CD14-positive monocyte (primary cell): ENCODE data around the gene DCUN1D3. TPM values are rescaled to one million over a fixed set of nuclear protein-coding genes. Genes with fewer than 3 reads are reported as not detected.

Experiments
- DNase-seq, 3 donors: peaks; one replicate each; pipeline ENCODE4 v3.0.0-alpha.2; 2011 to 2022
- H2AFZ ChIP-seq: 2 replicates; pipeline ENCODE4 v1.6.0; 2012; ENCODE audit warnings: mild to moderate bottlenecking, low read depth, low read length, inconsistent platforms; ENCODE audit not compliant: insufficient read depth, poor library complexity, severe bottlenecking
- H3K27ac ChIP-seq, 2 donors: 1 replicate in 1 of 2; 2 replicates in 1 of 2; pipeline ENCODE4 v1.5.1; 2012 to 2013; ENCODE audit warnings: low read length in 2 of 2, control low read depth in 1 of 2, inconsistent platforms in 1 of 2, low read depth in 1 of 2, mild to moderate bottlenecking in 1 of 2
- H3K27me3 ChIP-seq, 2 donors: one replicate each; pipeline versions ENCODE4 v1.6.0 to v1.6.1; 2011 to 2013; ENCODE audit warnings: low read length in 2 of 2; ENCODE audit not compliant: control insufficient read depth in 2 of 2, insufficient read depth in 2 of 2
- H3K36me3 ChIP-seq, 2 donors: replicated peaks in 1 of 2; 1 replicate in 1 of 2; 2 replicates in 1 of 2; pipeline versions ENCODE4 v1.5.1 to v1.6.1; 2012 to 2013; ENCODE audit warnings: low read length in 2 of 2, control low read depth in 1 of 2, inconsistent platforms in 1 of 2, mild to moderate bottlenecking in 1 of 2; ENCODE audit not compliant: insufficient read depth in 2 of 2, control insufficient read depth in 1 of 2
- H3K4me1 ChIP-seq, 2 donors: 1 replicate in 1 of 2; 2 replicates in 1 of 2; pipeline versions ENCODE4 v1.5.1 to v1.6.1; 2012 to 2013; ENCODE audit warnings: low read length in 2 of 2, control low read depth in 1 of 2, inconsistent platforms in 1 of 2, mild to moderate bottlenecking in 1 of 2, moderate library complexity in 1 of 2; ENCODE audit not compliant: insufficient read depth in 2 of 2, control insufficient read depth in 1 of 2
- H3K4me2 ChIP-seq: replicated peaks from 2 replicates; pipeline ENCODE3; 2012; ENCODE audit warnings: low read length, moderate library complexity, mild to moderate bottlenecking; ENCODE audit not compliant: poor library complexity, severe bottlenecking; ENCODE audit errors: extremely low read depth
- H3K4me3 ChIP-seq, 3 experiments: fragments of 200-600 bp in 1 of 3; sonication (generic) in 1 of 3; replicated peaks in 1 of 3; 1 replicate in 2 of 3; 2 replicates in 1 of 3; pipeline ENCODE4 v1.5.1; 2011 to 2013; ENCODE audit warnings: low read length in 3 of 3, mild to moderate bottlenecking in 3 of 3, control low read depth in 2 of 3, low read depth in 2 of 3, inconsistent platforms in 1 of 3, moderate library complexity in 1 of 3
- H3K79me2 ChIP-seq: 2 replicates; pipeline ENCODE4 v1.6.0; 2012; ENCODE audit warnings: mild to moderate bottlenecking, control low read depth, inconsistent platforms, low read length, moderate library complexity; ENCODE audit not compliant: insufficient read depth
- H3K9ac ChIP-seq: 2 replicates; pipeline ENCODE4 v1.6.0; 2017; ENCODE audit warnings: low read length, mild to moderate bottlenecking; ENCODE audit not compliant: insufficient read depth, poor library complexity, severe bottlenecking
- H3K9me3 ChIP-seq, 2 donors: replicated peaks in 1 of 2; 1 replicate in 1 of 2; 2 replicates in 1 of 2; pipeline versions ENCODE4 v1.5.1 to v1.6.1; 2012 to 2013; ENCODE audit warnings: low read length in 2 of 2, control low read depth in 1 of 2; ENCODE audit not compliant: control insufficient read depth in 1 of 2, insufficient read depth in 1 of 2
- H4K20me1 ChIP-seq: 2 replicates; pipeline ENCODE4 v1.6.0; 2012; ENCODE audit warnings: mild to moderate bottlenecking, low read length, control low read depth, moderate library complexity; ENCODE audit not compliant: insufficient read depth
- H3K27ac Mint-ChIP-seq, 7 donors: one replicate each; pipeline ENCODE4 v1.8.0; 2020; ENCODE audit warnings: mild to moderate bottlenecking in 7 of 7, mixed read lengths in 7 of 7, moderate library complexity in 6 of 7, inconsistent platforms in 2 of 7
- H3K27me3 Mint-ChIP-seq, 3 donors: one replicate each; pipeline ENCODE4 v1.8.0; 2021 to 2022; ENCODE audit warnings: low read depth in 3 of 3, mild to moderate bottlenecking in 3 of 3, mixed read lengths in 3 of 3, moderate library complexity in 3 of 3, inconsistent platforms in 1 of 3
- H3K36me3 Mint-ChIP-seq, 2 donors: one replicate each; pipeline ENCODE4 v1.8.0; 2020; ENCODE audit warnings: mixed read lengths in 2 of 2, inconsistent platforms in 1 of 2, mild to moderate bottlenecking in 1 of 2
- H3K4me1 Mint-ChIP-seq: one replicate; pipeline ENCODE4 v1.8.0; 2020; ENCODE audit warnings: mild to moderate bottlenecking, mixed read lengths
- H3K4me3 Mint-ChIP-seq, 2 donors: one replicate each; pipeline ENCODE4 v1.8.0; 2020; ENCODE audit warnings: mild to moderate bottlenecking in 2 of 2, mixed read lengths in 2 of 2, moderate library complexity in 1 of 2
- H3K9me3 Mint-ChIP-seq, 7 donors: one replicate each; pipeline ENCODE4 v1.8.0; 2020 to 2022; ENCODE audit warnings: mixed read lengths in 7 of 7, mild to moderate bottlenecking in 6 of 7, moderate library complexity in 6 of 7, inconsistent platforms in 2 of 7
- WGBS: methylation state at CpG from one replicate; pipeline ENCODE4 v1.1.5; 2013; ENCODE audit warnings: missing lambda C conversion rate; ENCODE audit not compliant: insufficient coverage; 5-methylcytosine and 5-hydroxymethylcytosine counted together
- intact Hi-C, 2 donors: fragments of 100-400 bp; cut with micrococcal nuclease; formaldehyde crosslinking; loops; one replicate each; pipeline versions ENCODE4 v1.15.0 to v1.15.1; 2023
- polyA plus RNA-seq, 3 donors: library from polyadenylated mRNA; depleted of rRNA in 1 of 3; unstranded in 2 of 3; stranded (reverse) in 1 of 3; fragments of 300-500 nt in 2 of 3; fragments of >200 nt in 1 of 3; fragmentation: Illumina TruSeq in 2 of 3; gene quantifications; 1 replicate in 2 of 3; 2 replicates in 1 of 3; pipeline ENCODE4 v1.2.3, GENCODE V29; 2012 to 2021
- TF ChIP-seq, protein P1 (sequence below): fragments of 200-600 bp; IDR thresholded peaks from one replicate; pipeline ENCODE4 v1.8.0; 2022; ENCODE audit warnings: antibody characterized with exemption, mild to moderate bottlenecking

DCUN1D3 gene
- polyA plus RNA-seq, 3 donors: 1.0 to 3.4 (median 1.3) TPM

DNA sequence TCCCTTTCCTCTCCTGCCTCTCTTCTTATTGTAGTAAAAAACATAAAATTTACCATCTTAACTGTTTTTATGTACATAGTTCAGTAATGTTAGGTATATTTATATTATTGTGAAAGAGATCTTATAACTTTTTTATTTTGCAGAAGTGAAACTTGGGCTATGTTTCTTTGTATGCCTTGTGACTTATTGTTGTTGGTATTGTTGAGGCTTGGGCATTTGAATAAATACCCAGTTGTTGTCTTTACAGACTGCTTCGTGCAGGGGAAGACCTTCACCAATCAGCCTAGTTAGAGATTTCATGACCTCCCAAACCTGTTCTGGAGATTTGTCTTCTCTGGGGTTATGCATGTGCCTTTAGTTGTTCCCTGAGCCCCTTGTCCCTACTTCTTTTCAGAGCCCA, 61.9 kb downstream of the DCUN1D3 start:
- Mint-ChIP-seq H3K36me3 (peaks cover 47 to 52% of the 10 kb centered on the region in 2 donors), H3K4me3 (no peak overlapping the region)
- intact Hi-C loops: no loop called here

DNA sequence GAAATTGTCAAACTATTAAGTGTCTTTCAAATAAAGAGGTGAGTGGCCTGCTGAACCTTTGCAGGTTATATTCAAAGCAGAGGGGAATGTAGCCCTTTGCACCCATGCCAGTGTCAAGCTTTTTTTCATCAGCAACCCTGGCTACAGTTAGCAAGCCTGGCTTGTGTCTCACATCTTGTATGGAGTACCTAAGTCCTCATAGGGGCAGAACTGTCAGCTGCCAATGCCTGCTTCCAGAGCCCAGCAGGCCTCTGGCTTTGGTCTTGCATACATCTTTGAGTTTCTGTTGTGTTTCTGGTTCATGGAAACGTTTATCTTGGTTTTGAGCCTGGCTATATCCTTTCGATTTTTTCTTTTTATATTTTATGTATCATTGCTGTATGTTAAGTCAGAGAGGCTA, 67.1 kb downstream of the DCUN1D3 start:
- no peaks in the 10 kb centered on the region for H3K27me3 ChIP-seq
- no peak overlapping the region for H3K27ac ChIP-seq
- Mint-ChIP-seq H3K27ac (peak overlapping the region in 1 of 7 donors; percentile 10), H3K4me1 (peaks cover 2% of the 10 kb centered on the region), H3K36me3 (peaks cover 52 to 62% of the 10 kb centered on the region in 2 donors), H3K9me3 (peaks cover 0 to 10% (median 4%) of the 10 kb centered on the region in 7 donors), H3K27me3 (no peaks in the 10 kb centered on the region), H3K4me3 (no peak overlapping the region)
- DNase-seq: no peak
- intact Hi-C loops: no loop called here
- no peaks in the 10 kb centered on the region for H3K79me2 ChIP-seq
- H4K20me1 ChIP-seq: no peaks in the 10 kb centered on the region
- H3K9ac ChIP-seq: no peak overlapping the region
- no peaks in the 10 kb centered on the region for H3K9me3 ChIP-seq
- H3K36me3 ChIP-seq: peaks cover 20 to 70% of the 10 kb centered on the region in 2 donors
- TF ChIP-seq, protein P1, sequence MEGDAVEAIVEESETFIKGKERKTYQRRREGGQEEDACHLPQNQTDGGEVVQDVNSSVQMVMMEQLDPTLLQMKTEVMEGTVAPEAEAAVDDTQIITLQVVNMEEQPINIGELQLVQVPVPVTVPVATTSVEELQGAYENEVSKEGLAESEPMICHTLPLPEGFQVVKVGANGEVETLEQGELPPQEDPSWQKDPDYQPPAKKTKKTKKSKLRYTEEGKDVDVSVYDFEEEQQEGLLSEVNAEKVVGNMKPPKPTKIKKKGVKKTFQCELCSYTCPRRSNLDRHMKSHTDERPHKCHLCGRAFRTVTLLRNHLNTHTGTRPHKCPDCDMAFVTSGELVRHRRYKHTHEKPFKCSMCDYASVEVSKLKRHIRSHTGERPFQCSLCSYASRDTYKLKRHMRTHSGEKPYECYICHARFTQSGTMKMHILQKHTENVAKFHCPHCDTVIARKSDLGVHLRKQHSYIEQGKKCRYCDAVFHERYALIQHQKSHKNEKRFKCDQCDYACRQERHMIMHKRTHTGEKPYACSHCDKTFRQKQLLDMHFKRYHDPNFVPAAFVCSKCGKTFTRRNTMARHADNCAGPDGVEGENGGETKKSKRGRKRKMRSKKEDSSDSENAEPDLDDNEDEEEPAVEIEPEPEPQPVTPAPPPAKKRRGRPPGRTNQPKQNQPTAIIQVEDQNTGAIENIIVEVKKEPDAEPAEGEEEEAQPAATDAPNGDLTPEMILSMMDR: no peak
- H3K4me1 ChIP-seq: peaks cover 3 to 5% of the 10 kb centered on the region in 2 donors
- no peak overlapping the region for H3K4me3 ChIP-seq
- H2AFZ ChIP-seq: no peak overlapping the region
- WGBS: no CpG with 5 or more reads among the region's 2 CpGs
- no peak overlapping the region for H3K4me2 ChIP-seq

More for the DNA sequence above, 61.9 kb downstream of the DCUN1D3 start:
- Histone ChIP-seq H3K4me2 (no peak overlapping the region), H3K4me3 (no peak overlapping the region), H3K27me3 (no peaks in the 10 kb centered on the region), H3K36me3 (peaks cover 9 to 50% of the 10 kb centered on the region in 2 donors), H4K20me1 (no peaks in the 10 kb centered on the region), H2AFZ (no peak overlapping the region), H3K9me3 (no peaks in the 10 kb centered on the region), H3K79me2 (no peaks in the 10 kb centered on the region), H3K27ac (peak overlapping the region in 1 of 2 donors; percentile 49), H3K9ac (no peak overlapping the region), H3K4me1 (peaks cover 7 to 11% of the 10 kb centered on the region in 2 donors)
- DNase-seq: peak in 2 of 3 donors; percentile 14 to 28
- TF ChIP-seq, protein P1: no peak
- Mint-ChIP-seq H3K27ac (peak overlapping the region in 5 of 7 donors; percentile 23 to 81 (median 79)), H3K27me3 (no peaks in the 10 kb centered on the region), H3K4me1 (peaks cover 15% of the 10 kb centered on the region), H3K9me3 (peaks cover 0 to 10% (median 4%) of the 10 kb centered on the region in 7 donors)
- WGBS: no CpG with 5 or more reads among the region's 1 CpG
